Fibroblast of lung (primary cell): ENCODE measurements around the gene SAMD11.

Source experiments
- CTCF ChIP-seq, 2 donors: IDR thresholded peaks in 1 of 2; conservative IDR thresholded peaks in 1 of 2; 1 replicate in 1 of 2; 2 replicates in 1 of 2; pipeline ENCODE4 v1.5.1; 2011 to 2012; ENCODE audit warnings: low read length in 2 of 2, control low read depth in 1 of 2, inconsistent platforms in 1 of 2, low read depth in 1 of 2, mild to moderate bottlenecking in 1 of 2
- EZH2 ChIP-seq: IDR thresholded peaks from 2 replicates; pipeline ENCODE4 v1.5.1; 2012; ENCODE audit warnings: low read length, control low read depth, mild to moderate bottlenecking; ENCODE audit errors: missing control alignments

DNA sequence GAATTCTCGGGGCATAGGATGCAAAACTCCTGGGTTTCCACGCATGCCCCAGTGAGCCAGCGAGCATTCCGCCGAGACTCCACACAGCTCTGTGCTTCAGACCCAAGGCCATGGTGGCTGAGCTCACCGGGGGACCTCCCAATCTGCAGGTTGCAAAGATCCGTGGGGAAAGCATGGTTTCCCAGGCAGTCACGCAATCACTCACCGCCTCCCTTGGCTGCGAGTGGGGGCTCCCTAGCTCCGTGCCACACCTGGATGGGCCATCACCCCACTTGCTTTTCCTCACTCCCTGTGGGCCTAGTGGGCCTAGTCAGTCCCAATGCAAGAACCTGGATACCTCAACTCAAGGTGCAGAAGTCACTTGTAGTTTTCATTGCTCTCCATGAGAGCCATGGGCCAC lies 37.0 kb upstream of the SAMD11 start:
- no peak for TF ChIP-seq EZH2
- no peak for TF ChIP-seq CTCF (conservative IDR thresholded peaks at IDR 0.05 in 1 of 2, IDR thresholded peaks at IDR 0.05 in 1 of 2; ENCODE audit: low read depth in 1 of 2, low read length in 2 of 2)
